A549 (cell line): Measurements from ENCODE around the gene NLN.

ENCODE experiments used
- JUN ChIP-seq, 2 experiments: fragments of >200 bp; sonication (Bioruptor Twin); formaldehyde crosslinking; IDR thresholded peaks; 2 replicates in 1 of 2; 3 replicates in 1 of 2; pipeline ENCODE4 v1.6.1; 2016 to 2017
- TF ChIP-seq, protein P1 (sequence below): IDR thresholded peaks from 2 replicates; pipeline ENCODE4 v1.6.1; 2012
- TF ChIP-seq, protein P2 (sequence below): fragments of >200 bp; sonication (Bioruptor Twin); formaldehyde crosslinking; IDR thresholded peaks from 3 replicates; pipeline ENCODE4 v1.5.1; 2016

DNA sequence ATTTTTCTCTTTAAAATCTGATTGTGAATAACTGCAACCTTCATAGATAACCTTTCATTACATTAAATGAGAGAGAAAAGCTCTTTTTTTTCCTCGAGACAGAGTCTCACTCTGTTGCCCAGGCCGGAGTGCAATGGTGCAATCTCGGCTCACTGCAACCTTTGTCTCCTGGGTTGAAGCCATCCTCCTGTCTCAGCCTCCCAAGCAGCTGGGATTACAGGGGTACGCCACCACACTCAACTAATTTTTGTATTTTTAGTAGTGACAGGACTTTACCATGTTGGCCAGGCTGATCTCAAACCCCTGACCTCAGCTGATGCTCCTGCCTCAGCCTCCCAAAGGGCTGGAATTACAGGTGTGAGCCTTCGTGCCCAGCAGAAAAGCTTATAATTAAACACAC is 134.5 kb downstream of the NLN start:
- TF ChIP-seq, protein P1, sequence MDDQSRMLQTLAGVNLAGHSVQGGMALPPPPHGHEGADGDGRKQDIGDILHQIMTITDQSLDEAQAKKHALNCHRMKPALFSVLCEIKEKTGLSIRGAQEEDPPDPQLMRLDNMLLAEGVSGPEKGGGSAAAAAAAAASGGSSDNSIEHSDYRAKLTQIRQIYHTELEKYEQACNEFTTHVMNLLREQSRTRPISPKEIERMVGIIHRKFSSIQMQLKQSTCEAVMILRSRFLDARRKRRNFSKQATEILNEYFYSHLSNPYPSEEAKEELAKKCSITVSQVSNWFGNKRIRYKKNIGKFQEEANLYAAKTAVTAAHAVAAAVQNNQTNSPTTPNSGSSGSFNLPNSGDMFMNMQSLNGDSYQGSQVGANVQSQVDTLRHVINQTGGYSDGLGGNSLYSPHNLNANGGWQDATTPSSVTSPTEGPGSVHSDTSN, result no peak
- TF ChIP-seq, protein P2, sequence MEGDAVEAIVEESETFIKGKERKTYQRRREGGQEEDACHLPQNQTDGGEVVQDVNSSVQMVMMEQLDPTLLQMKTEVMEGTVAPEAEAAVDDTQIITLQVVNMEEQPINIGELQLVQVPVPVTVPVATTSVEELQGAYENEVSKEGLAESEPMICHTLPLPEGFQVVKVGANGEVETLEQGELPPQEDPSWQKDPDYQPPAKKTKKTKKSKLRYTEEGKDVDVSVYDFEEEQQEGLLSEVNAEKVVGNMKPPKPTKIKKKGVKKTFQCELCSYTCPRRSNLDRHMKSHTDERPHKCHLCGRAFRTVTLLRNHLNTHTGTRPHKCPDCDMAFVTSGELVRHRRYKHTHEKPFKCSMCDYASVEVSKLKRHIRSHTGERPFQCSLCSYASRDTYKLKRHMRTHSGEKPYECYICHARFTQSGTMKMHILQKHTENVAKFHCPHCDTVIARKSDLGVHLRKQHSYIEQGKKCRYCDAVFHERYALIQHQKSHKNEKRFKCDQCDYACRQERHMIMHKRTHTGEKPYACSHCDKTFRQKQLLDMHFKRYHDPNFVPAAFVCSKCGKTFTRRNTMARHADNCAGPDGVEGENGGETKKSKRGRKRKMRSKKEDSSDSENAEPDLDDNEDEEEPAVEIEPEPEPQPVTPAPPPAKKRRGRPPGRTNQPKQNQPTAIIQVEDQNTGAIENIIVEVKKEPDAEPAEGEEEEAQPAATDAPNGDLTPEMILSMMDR, result no peak
- no peak for TF ChIP-seq JUN (IDR thresholded peaks at IDR 0.05)
